T-helper 17 cell (primary cell): Measurements from ENCODE around the gene MYO9B. TPM values are rescaled to one million over a fixed set of nuclear protein-coding genes. Genes with fewer than 3 reads are reported as not detected.

ENCODE experiments used
- ATAC-seq: fragments of 150-1000 bp; cut with Tn5 transposase; 2 replicates; pipeline ENCODE4 v1.10.0; 2021; ENCODE audit warnings: mild to moderate bottlenecking, moderate library complexity
- DNase-seq, 3 donors: peaks; one replicate each; pipeline versions ENCODE4 v3.0.0 to v3.0.0-alpha.2; 2020 to 2021
- H3K9me3 ChIP-seq: one replicate; pipeline ENCODE4 v1.7.0; 2013; ENCODE audit warnings: low read length, mild to moderate bottlenecking; ENCODE audit not compliant: control insufficient read depth, poor library complexity, severe bottlenecking
- H3K27ac Mint-ChIP-seq: one replicate; pipeline ENCODE4 v1.8.0; 2022; ENCODE audit warnings: mild to moderate bottlenecking, moderate library complexity, mixed read lengths
- H3K27me3 Mint-ChIP-seq: one replicate; pipeline ENCODE4 v1.8.0; 2022; ENCODE audit warnings: mixed read lengths
- H3K36me3 Mint-ChIP-seq: one replicate; pipeline ENCODE4 v1.8.0; 2022; ENCODE audit warnings: low read depth, mixed read lengths
- H3K4me1 Mint-ChIP-seq: one replicate; pipeline ENCODE4 v1.8.0; 2022; ENCODE audit warnings: mild to moderate bottlenecking, mixed read lengths
- H3K4me3 Mint-ChIP-seq: one replicate; pipeline ENCODE4 v1.8.0; 2022; ENCODE audit warnings: mild to moderate bottlenecking, moderate library complexity, mixed read lengths
- total RNA-seq, 4 donors: library from RNA in 2 of 4; stranded (reverse) in 2 of 4; gene quantifications; one replicate each; pipeline ENCODE4 v1.2.3 and lab custom pipeline; 2022 to 2026

Gene MYO9B, protein sequence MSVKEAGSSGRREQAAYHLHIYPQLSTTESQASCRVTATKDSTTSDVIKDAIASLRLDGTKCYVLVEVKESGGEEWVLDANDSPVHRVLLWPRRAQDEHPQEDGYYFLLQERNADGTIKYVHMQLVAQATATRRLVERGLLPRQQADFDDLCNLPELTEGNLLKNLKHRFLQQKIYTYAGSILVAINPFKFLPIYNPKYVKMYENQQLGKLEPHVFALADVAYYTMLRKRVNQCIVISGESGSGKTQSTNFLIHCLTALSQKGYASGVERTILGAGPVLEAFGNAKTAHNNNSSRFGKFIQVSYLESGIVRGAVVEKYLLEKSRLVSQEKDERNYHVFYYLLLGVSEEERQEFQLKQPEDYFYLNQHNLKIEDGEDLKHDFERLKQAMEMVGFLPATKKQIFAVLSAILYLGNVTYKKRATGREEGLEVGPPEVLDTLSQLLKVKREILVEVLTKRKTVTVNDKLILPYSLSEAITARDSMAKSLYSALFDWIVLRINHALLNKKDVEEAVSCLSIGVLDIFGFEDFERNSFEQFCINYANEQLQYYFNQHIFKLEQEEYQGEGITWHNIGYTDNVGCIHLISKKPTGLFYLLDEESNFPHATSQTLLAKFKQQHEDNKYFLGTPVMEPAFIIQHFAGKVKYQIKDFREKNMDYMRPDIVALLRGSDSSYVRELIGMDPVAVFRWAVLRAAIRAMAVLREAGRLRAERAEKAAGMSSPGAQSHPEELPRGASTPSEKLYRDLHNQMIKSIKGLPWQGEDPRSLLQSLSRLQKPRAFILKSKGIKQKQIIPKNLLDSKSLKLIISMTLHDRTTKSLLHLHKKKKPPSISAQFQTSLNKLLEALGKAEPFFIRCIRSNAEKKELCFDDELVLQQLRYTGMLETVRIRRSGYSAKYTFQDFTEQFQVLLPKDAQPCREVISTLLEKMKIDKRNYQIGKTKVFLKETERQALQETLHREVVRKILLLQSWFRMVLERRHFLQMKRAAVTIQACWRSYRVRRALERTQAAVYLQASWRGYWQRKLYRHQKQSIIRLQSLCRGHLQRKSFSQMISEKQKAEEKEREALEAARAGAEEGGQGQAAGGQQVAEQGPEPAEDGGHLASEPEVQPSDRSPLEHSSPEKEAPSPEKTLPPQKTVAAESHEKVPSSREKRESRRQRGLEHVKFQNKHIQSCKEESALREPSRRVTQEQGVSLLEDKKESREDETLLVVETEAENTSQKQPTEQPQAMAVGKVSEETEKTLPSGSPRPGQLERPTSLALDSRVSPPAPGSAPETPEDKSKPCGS (N-terminal part only)
- total RNA-seq = 100 to 1,000 TPM; 202 to 220 TPM
- 232 to 257 reads per million in 2 donors for total RNA-seq (lab: John Stamatoyannopoulos, UW)

DNA sequence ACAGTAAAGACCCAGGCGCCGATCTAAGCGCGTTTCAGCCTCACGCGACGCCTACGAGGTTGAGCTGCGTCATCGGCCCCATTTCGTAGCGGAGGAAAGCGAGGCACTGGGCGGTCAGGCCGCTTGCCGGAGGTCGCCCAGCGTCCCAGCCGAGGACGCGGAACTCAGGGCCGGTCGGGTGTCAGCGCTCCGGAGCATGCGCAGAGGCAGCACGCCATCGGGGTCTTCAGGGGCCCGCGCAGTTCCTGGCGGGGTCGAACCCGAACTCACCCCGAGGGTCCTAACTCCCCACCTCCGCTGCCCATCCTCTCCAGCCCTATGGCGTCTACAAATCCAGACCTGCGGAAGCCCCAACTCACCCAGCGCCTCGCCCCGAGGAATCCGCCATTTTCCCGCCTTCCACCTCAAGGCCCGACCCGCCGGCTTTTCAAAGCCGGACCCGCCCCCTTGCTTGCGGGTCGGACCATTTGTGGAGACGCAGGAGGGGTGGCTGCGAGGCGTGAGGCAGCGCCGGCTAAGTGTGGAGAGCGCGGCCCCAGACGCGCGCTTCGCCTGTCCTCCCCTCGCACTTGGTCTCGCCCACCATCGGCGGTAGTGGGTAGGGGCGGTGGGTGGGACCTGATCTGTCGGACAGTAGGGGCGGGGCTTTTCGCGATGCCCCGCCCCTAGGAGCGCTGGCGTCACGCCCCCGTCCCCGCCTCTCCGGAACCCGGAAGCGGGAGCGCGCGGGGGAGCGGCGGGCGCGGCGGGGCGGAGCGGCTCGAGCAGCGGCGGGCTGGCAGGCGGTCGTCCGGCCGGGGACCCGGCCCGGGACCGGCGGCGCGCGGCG lies at the start of gene MYO9B, which contains the start of gene HAUS8:
Gene MYO9B, plus strand, starts transcription at position 743 of the 829 bp plus-strand sequence. CDS start 25,941 bp downstream, outside the sequence.
Gene HAUS8, minus strand, starts transcription at position 418 of the 829 bp plus-strand sequence. Its CDS starts 30 bp downstream, at position 388.
- peaks cover 3% of the 10 kb centered on the region for H3K36me3 Mint-ChIP-seq
- H3K9me3 ChIP-seq = no peaks in the 10 kb centered on the region
- ATAC-seq = peak; percentile 94
- peak; percentile 99 to 100 (median 99) for DNase-seq
- peak within 1 kb of the TSS; percentile 95 for H3K27ac Mint-ChIP-seq
- no peaks in the 10 kb centered on the region for H3K27me3 Mint-ChIP-seq
- peaks cover 50% of the 10 kb centered on the region for H3K4me1 Mint-ChIP-seq
- peak within 1 kb of the TSS; percentile 99 for H3K4me3 Mint-ChIP-seq

DNA sequence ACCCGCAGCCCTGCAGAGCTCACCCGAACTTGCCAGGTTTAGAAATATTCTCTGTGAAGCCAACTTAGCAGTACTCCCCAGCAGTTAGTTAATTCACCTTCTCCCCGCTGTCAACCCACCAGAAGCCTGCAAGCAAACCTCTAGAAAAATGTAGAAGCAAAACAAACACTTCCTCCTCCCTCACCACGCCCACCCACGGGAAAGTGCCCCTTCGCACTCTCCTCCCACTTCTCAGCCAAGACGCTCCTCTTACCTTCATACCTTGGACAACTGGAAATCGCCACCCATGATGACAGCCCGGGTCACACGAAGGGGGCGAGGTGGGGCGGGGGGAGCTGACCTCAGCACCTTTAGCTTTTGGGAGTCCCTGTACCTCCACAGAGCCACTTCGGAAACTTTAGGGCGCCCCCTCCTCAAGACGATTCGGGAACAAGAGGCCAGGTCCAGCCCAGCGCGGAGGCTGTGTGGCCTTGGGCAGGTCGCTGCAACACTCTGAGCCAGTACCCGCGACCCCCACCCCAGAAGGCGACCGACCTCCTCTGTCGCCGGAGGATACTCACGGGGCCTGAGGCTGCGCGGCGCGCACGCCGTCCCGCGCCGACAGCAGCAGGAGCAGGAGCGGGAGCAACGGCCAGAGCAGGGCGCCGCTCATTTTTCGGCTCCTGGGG lies 49.5 kb upstream of the MYO9B start:
- Mint-ChIP-seq H3K27me3 (peaks cover 42% of the 10 kb centered on the region), H3K4me1 (peaks cover 12% of the 10 kb centered on the region), H3K36me3 (peaks cover 6% of the 10 kb centered on the region), H3K4me3 (peak overlapping the region; percentile 87), H3K27ac (peak overlapping the region; percentile 53)
- H3K9me3 ChIP-seq = peaks cover 6% of the 10 kb centered on the region
- no peak for DNase-seq
- peak; percentile 33 for ATAC-seq

GRCh38 chr19:17026706-17027534 lies 48.7 kb upstream of the MYO9B start, which contains the start of gene CPAMD8:
Gene CPAMD8, minus strand, starts transcription at chr19:17026810. Its CDS starts 168 bp downstream, at chr19:17026642.
- peak within 1 kb of the TSS; percentile 53 for H3K27ac Mint-ChIP-seq

DNA sequence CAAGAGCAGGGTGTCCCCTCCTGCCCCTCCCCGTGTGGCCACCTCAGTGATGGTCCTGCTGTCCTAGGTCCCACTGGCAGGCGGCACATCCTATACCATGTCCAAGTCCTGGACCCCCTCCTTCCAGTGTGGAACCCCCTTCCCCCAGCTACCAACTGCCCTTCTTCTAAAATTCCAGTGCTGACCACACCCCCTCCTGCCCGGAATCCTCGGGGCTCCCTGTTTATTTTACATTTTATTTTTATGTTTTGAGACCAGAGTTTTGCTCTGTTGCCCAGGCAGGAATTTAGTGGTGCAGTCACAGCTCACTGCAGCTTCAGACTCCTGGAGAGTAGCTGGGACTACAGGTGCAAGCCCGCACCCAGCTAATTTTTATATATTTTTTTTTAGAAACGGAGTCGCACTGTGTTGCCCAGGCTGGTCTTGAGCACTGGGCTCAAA lies 48.0 kb upstream of the MYO9B start:
- Mint-ChIP-seq H3K27me3 (peaks cover 42% of the 10 kb centered on the region), H3K27ac (no peak overlapping the region)
- ATAC-seq = no peak

More at GRCh38 chr19:17026706-17027534, 48.7 kb upstream of the MYO9B start, which contains the start of gene CPAMD8:
- DNase-seq (no peak), ATAC-seq (no peak)
- peak within 1 kb of the TSS; percentile 87 for H3K4me3 Mint-ChIP-seq
- H3K36me3 Mint-ChIP-seq = peaks cover 6% of the 10 kb centered on the region
- H3K9me3 ChIP-seq = peaks cover 6% of the 10 kb centered on the region
- H3K27me3 Mint-ChIP-seq = peaks cover 42% of the 10 kb centered on the region
- peaks cover 12% of the 10 kb centered on the region for H3K4me1 Mint-ChIP-seq

GRCh38 chr19:17031741-17032140 lies 43.8 kb upstream of the MYO9B start:
- Mint-ChIP-seq H3K4me1 (peaks cover 6% of the 10 kb centered on the region), H3K4me3 (no peak overlapping the region), H3K27ac (no peak overlapping the region), H3K27me3 (peaks cover 20% of the 10 kb centered on the region), H3K36me3 (no peaks in the 10 kb centered on the region)
- no peak for DNase-seq
- no peaks in the 10 kb centered on the region for H3K9me3 ChIP-seq
- no peak for ATAC-seq

More for the DNA sequence above, 48.0 kb upstream of the MYO9B start:
- H3K4me1 Mint-ChIP-seq = peaks cover 12% of the 10 kb centered on the region
- H3K36me3 Mint-ChIP-seq = peaks cover 6% of the 10 kb centered on the region
- peaks cover 6% of the 10 kb centered on the region for H3K9me3 ChIP-seq
- peak overlapping the region; percentile 86 for H3K4me3 Mint-ChIP-seq
- no peak for DNase-seq

DNA sequence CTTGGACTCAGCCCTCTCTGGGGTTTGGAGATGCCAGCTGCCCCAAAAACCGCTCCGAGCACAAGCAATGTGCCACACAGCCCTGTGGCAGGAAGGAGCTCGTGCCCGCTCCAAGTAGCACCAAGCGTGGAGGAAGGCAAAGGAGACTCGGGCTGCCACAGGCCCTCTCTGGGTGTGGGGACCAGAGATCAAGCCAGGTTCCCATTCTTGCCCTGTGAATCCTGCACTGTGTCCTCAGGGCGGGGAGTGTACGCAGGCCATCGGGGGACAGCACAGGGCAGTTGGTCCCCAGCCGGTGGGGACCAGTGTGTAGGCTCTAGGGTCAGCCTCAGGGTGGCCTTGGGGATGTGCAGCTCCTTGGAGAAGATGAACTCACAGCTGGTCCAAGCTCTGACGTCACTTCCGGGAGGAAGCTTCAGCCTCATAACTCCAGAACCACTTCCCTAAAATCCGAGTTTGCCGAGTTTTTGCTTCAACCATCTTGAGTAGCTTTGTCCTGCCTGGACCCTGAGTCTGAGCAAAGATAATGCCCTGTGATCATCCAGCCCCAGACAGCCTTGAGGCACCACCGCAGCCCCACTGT lies 39.6 kb upstream of the MYO9B start:
- no peak for DNase-seq
- Mint-ChIP-seq H3K4me3 (no peak overlapping the region), H3K27me3 (peaks cover 23% of the 10 kb centered on the region), H3K4me1 (peaks cover 2% of the 10 kb centered on the region), H3K27ac (no peak overlapping the region), H3K36me3 (no peaks in the 10 kb centered on the region)
- H3K9me3 ChIP-seq = no peaks in the 10 kb centered on the region
- no peak for ATAC-seq

DNA sequence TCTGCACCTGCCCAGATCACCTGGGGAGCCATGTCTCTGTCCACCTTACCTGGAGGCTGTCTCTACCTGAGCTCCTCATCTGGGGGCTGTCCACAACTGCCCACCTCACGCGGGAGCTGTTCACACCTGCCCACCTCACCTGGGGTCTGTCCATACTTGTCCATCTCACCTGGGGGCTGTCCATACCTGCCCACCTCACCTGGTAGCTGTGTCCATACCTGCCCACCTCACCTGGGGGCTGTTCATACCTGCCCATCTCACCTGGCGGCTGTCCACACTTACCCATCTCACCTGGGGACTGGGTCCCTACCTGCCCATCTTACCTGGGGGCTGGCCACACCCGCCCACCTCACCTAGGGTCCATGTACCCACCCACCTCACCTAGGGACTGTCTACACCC lies 38.9 kb upstream of the MYO9B start:
- no peak overlapping the region for H3K4me3 Mint-ChIP-seq
- no peaks in the 10 kb centered on the region for H3K9me3 ChIP-seq
- DNase-seq = no peak
- peaks cover 2% of the 10 kb centered on the region for H3K4me1 Mint-ChIP-seq
- H3K36me3 Mint-ChIP-seq = no peaks in the 10 kb centered on the region
- no peak overlapping the region for H3K27ac Mint-ChIP-seq
- no peak for ATAC-seq
- H3K27me3 Mint-ChIP-seq = peaks cover 25% of the 10 kb centered on the region

GRCh38 chr19:17037184-17037583 lies 38.4 kb upstream of the MYO9B start:
- Mint-ChIP-seq H3K4me3 (no peak overlapping the region), H3K4me1 (peaks cover 2% of the 10 kb centered on the region), H3K27me3 (peaks cover 30% of the 10 kb centered on the region), H3K36me3 (no peaks in the 10 kb centered on the region), H3K27ac (no peak overlapping the region)
- no peaks in the 10 kb centered on the region for H3K9me3 ChIP-seq
- ATAC-seq (no peak), DNase-seq (no peak)

DNA sequence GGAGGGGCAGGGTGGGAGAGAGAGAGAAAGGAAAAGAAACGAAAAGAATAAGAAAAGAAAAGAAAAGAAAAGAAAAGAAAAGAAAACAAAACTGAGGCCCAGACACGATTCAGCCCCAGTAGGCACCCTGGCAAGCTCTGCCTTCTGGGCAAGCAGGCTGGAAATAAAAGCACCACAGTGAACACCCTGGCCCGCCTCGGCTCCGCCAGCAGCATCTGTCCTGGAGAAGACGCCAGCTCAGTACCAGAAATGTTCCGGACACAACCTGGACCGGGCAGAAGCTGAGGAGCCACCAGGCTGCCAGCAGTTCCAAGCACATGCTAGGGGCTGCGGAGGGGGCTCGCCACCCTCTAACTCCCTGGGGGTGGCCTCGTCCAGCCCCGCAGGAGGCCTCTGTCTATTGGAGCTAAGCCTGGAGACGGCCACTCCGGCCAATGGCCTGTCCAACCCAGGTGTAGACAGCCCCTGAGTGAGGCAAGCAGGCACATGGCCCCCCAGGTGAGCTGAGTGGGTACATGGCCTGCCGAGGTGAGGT lies 37.5 kb upstream of the MYO9B start:
- DNase-seq (no peak), ATAC-seq (no peak)
- H3K27me3 Mint-ChIP-seq = peaks cover 30% of the 10 kb centered on the region
- no peaks in the 10 kb centered on the region for H3K4me1 Mint-ChIP-seq
- no peak overlapping the region for H3K4me3 Mint-ChIP-seq
- H3K27ac Mint-ChIP-seq = no peak overlapping the region
- no peaks in the 10 kb centered on the region for H3K36me3 Mint-ChIP-seq
- no peaks in the 10 kb centered on the region for H3K9me3 ChIP-seq

- no peak for ATAC-seq
- no peaks in the 10 kb centered on the region for H3K9me3 ChIP-seq
- DNase-seq = no peak
- no peaks in the 10 kb centered on the region for H3K36me3 Mint-ChIP-seq
- no peaks in the 10 kb centered on the region for H3K4me1 Mint-ChIP-seq
- H3K27ac Mint-ChIP-seq = no peak overlapping the region
- no peak overlapping the region for H3K4me3 Mint-ChIP-seq
- H3K27me3 Mint-ChIP-seq = peaks cover 30% of the 10 kb centered on the region
These were observed 33.6 kb upstream of the MYO9B start for GRCh38 chr19:17041976-17042375.
